Esophagus squamous epithelium (tissue), 5 donors: ENCODE results near the gene SPNS2. TPM values are rescaled to one million over a fixed set of nuclear protein-coding genes. Genes with fewer than 3 reads are reported as not detected.

Experiments
- DNase-seq: peaks from one replicate; lab custom pipeline; 2025; lab: John Stamatoyannopoulos, UW
- H3K27ac ChIP-seq, 4 donors: fragments of 200-600 bp; sonication (generic); one replicate each; pipeline ENCODE4 v1.5.1; 2016 to 2019; ENCODE audit warnings: mild to moderate bottlenecking in 1 of 4
- H3K27me3 ChIP-seq, 4 donors: fragments of 200-600 bp; sonication (generic); 1 replicate in 3 of 4; 2 replicates in 1 of 4; pipeline versions ENCODE4 v1.5.1 to v1.6.0; 2017 to 2021; ENCODE audit warnings: antibody characterized with exemption in 1 of 4
- H3K36me3 ChIP-seq, 3 donors: fragments of 200-600 bp; sonication (generic); one replicate each; pipeline ENCODE4 v1.5.1; 2016 to 2019
- H3K4me1 ChIP-seq, 3 donors: fragments of 200-600 bp; sonication (generic); one replicate each; pipeline ENCODE4 v1.5.1; 2017 to 2019
- H3K4me3 ChIP-seq, 4 donors: fragments of 200-600 bp; sonication (generic); 1 replicate in 3 of 4; 2 replicates in 1 of 4; pipeline ENCODE4 v1.5.1; 2016 to 2019; ENCODE audit warnings: mild to moderate bottlenecking in 2 of 4, moderate library complexity in 1 of 4
- H3K9me3 ChIP-seq, 3 donors: fragments of 200-600 bp; sonication (generic); one replicate each; pipeline ENCODE4 v1.5.1; 2016 to 2019
- POLR2A ChIP-seq, 4 donors: fragments of 450-650 bp; IDR thresholded peaks; one replicate each; pipeline ENCODE4 v1.6.1; 2017; ENCODE audit warnings: antibody characterized with exemption in 4 of 4, mild to moderate bottlenecking in 4 of 4, moderate library complexity in 3 of 4
- WGBS, 2 donors: methylation state at CpG; one replicate each; pipeline ENCODE4 v1.1.5; 2018; 5-methylcytosine and 5-hydroxymethylcytosine counted together
- intact Hi-C: fragments of 100-400 bp; cut with DNase I; formaldehyde crosslinking; loops from one replicate; pipeline ENCODE4 v1.15.0; 2022
- total RNA-seq, 4 donors: library from RNA; depleted of rRNA; stranded (reverse); fragments of >200 nt; gene quantifications; one replicate each; pipeline ENCODE4 v1.1.0, GENCODE V29; 2016
- TF ChIP-seq, protein P1 (sequence below), 6 experiments: fragments of 450-650 bp in 4 of 6; fragments of 200-600 bp in 2 of 6; sonication (generic) in 2 of 6; IDR thresholded peaks; one replicate each; pipeline ENCODE4 v1.5.1; 2016 to 2019; ENCODE audit warnings: antibody characterized with exemption in 6 of 6, mild to moderate bottlenecking in 4 of 6, moderate library complexity in 4 of 6
- donor health status: DM: yes; HTN: yes; CAD: no.

The SPNS2 gene
- total RNA-seq, 4 donors from 2014 or later: 36.8 to 66.6 (median 47.6) TPM

DNA sequence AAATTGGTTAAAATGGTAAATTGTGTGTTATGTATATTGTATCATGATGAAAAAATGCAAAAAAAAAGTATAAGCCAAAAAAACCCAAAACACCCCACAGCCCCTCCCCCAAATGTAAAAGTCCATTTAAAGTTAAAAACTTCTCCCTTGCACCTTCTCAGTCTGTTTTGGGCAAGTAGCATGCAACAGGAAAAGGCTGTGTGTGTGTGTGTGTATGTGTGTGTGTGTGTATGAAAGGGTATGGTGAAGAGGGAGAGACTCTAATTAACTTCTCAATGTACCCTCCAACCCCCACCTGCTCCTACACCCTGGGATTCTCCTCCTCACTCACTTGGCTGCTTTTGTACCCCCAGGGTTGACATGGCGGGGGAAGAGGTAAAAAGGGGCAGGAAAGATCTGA lies 70.9 kb downstream of the SPNS2 start:
- H3K4me1 ChIP-seq: peaks cover 0 to 18% (median 4%) of the 10 kb centered on the region in 3 donors
- 25 to 86% methylated on average over 1 of the region's 1 CpG for WGBS, 2 donors

DNA sequence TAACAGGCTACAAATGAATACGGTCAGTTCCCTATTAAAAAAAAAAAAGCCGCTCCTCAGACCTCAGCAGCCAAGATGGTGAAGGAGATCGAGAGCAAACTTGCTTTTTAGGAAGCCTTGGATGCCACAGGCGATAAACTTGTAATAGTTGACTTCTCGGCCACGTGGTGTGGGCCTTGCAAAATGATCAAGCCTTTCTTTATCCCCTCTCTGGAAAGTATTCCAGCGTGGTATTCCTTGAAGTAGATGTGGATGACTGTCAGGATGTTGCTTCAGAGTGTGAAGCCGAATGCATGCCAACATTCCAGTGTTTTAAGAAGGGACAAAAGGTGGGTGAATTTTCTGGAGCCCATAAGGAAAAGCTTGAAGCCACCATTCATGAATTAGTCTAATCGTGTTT lies 73.5 kb downstream of the SPNS2 start:
- Histone ChIP-seq H3K9me3 (no peaks in the 10 kb centered on the region), H3K36me3 (no peaks in the 10 kb centered on the region), H3K27me3 (no peaks in the 10 kb centered on the region), H3K4me3 (no peak overlapping the region), H3K4me1 (peaks cover 0 to 5% (median 0%) of the 10 kb centered on the region in 3 donors), H3K27ac (no peak overlapping the region)
- DNase-seq: no peak
- intact Hi-C loops: no loop called here
- TF ChIP-seq POLR2A (IDR thresholded peaks at IDR 0.05): no peak
- TF ChIP-seq, protein P1, sequence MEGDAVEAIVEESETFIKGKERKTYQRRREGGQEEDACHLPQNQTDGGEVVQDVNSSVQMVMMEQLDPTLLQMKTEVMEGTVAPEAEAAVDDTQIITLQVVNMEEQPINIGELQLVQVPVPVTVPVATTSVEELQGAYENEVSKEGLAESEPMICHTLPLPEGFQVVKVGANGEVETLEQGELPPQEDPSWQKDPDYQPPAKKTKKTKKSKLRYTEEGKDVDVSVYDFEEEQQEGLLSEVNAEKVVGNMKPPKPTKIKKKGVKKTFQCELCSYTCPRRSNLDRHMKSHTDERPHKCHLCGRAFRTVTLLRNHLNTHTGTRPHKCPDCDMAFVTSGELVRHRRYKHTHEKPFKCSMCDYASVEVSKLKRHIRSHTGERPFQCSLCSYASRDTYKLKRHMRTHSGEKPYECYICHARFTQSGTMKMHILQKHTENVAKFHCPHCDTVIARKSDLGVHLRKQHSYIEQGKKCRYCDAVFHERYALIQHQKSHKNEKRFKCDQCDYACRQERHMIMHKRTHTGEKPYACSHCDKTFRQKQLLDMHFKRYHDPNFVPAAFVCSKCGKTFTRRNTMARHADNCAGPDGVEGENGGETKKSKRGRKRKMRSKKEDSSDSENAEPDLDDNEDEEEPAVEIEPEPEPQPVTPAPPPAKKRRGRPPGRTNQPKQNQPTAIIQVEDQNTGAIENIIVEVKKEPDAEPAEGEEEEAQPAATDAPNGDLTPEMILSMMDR (IDR thresholded peaks at IDR 0.05): no peak
- WGBS, 2 donors: 70 to 71% methylated on average over 9 of the region's 9 CpGs

More for the DNA sequence above, 70.9 kb downstream of the SPNS2 start:
- H3K9me3 ChIP-seq: no peaks in the 10 kb centered on the region
- no peak overlapping the region for H3K27ac ChIP-seq
- no peaks in the 10 kb centered on the region for H3K27me3 ChIP-seq
- TF ChIP-seq, protein P1 (IDR thresholded peaks at IDR 0.05): no peak
- TF ChIP-seq POLR2A (IDR thresholded peaks at IDR 0.05): no peak
- no peaks in the 10 kb centered on the region for H3K36me3 ChIP-seq
- intact Hi-C loops: loop anchor here (5.0 kb wide), 1 partner anchor 53 kb away; no protein-coding TSS in a partner anchor
- H3K4me3 ChIP-seq: no peak overlapping the region
- DNase-seq: no peak

DNA sequence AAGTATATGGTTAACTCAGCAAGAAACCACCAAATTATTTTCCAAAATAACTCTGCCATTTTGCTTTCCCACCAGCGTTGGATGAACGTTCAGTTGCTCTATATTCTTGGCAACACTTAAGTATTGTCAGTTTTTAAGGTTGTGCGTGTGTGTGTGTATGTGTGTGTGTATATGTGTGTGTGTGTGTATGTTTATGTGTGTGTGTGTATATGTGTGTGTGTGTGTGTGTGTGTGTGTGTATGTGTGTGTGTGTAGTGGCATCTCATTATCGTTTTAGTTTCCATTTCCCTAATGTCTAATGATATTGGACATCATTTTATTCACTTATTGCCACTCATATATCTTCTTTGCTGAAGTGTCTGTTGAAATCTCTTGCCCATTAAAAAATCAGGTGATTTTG lies 74.4 kb downstream of the SPNS2 start:
- intact Hi-C loops: no loop called here
- Histone ChIP-seq H3K9me3 (no peaks in the 10 kb centered on the region), H3K36me3 (no peaks in the 10 kb centered on the region), H3K27ac (no peak overlapping the region), H3K4me3 (no peak overlapping the region), H3K27me3 (no peaks in the 10 kb centered on the region), H3K4me1 (peaks cover 0 to 5% (median 0%) of the 10 kb centered on the region in 3 donors)
- 67 to 88% methylated on average over 4 of the region's 4 CpGs for WGBS, 2 donors
- DNase-seq: no peak
- no peak for TF ChIP-seq POLR2A (IDR thresholded peaks at IDR 0.05)

DNA sequence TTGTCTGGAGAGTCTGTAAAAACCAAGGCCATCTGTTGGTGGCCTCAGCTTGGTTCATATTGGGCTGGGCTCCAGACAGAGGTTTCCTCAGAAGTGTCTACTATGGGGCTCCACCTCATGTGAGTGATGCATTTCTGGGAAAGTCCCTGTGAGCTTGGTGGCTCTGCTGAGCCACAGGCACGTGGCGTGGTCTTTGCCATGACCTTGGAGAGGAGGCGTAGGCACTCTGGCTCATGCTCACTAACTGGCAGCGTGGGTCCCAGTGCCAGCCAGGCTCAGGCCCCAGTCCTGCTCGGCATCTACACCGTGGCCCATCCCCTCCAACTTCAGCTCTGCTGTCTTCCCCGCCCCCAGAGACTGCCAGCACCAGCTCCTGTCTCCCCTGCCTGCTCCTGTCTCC lies 75.0 kb downstream of the SPNS2 start:
- no peak for DNase-seq
- H3K27me3 ChIP-seq: no peaks in the 10 kb centered on the region
- H3K4me1 ChIP-seq: peaks cover 0 to 5% (median 0%) of the 10 kb centered on the region in 3 donors
- intact Hi-C loops: no loop called here
- no peak overlapping the region for H3K4me3 ChIP-seq
- no peaks in the 10 kb centered on the region for H3K9me3 ChIP-seq
- no peaks in the 10 kb centered on the region for H3K36me3 ChIP-seq
- no peak overlapping the region for H3K27ac ChIP-seq
- TF ChIP-seq, protein P1 (IDR thresholded peaks at IDR 0.05): no peak
- TF ChIP-seq POLR2A (IDR thresholded peaks at IDR 0.05): no peak
- WGBS, 2 donors: 33 to 50% methylated on average over 4 to 7 of the region's 7 CpGs

DNA sequence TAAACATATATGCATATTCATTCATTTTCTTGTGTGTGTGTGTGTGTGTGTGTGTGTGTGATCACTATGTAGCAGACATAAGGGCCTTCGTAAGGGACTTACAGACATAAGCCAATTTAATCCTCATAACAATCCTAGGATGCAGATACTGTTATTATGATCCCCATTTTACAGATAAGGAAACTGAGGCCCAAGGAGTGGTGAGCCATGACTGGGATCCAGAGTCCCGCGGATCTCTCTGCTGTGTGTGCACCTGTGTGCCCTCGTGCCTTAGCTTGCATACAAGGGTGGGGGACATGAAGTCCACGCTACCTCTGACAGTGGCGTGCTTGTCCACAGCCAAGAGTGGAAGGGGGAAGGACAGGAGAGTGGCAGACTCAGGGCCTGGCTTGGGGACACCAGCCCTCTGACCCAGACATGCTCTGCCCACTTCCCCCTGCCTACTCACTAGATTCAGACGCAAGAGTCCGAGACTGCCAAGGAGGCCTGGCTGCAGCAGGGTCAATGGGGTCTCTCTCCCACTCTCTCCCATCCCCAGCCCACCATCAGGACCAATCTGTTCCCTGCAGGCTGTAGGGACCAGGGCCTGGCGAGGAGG lies 75.9 kb downstream of the SPNS2 start:
- 90 to 95% methylated on average over 3 to 8 of the region's 9 CpGs for WGBS, 2 donors
- Histone ChIP-seq H3K4me1 (peaks cover 0 to 10% (median 0%) of the 10 kb centered on the region in 3 donors), H3K27ac (no peak overlapping the region), H3K4me3 (no peak overlapping the region), H3K27me3 (no peaks in the 10 kb centered on the region), H3K36me3 (no peaks in the 10 kb centered on the region), H3K9me3 (no peaks in the 10 kb centered on the region)
- DNase-seq: no peak
- intact Hi-C loops: no loop called here
- TF ChIP-seq, protein P1 (IDR thresholded peaks at IDR 0.05): no peak
- TF ChIP-seq POLR2A (IDR thresholded peaks at IDR 0.05): no peak
